ENCODE measurements around the gene NBEA. TPM values are rescaled to one million over a fixed set of nuclear protein-coding genes. Genes with fewer than 3 reads are reported as not detected.

The NBEA gene
- total RNA-seq, 3 donors from 2014 or later (not counting 1 experiment from before 2014, with no cell fraction given): 0.27 to 0.66 (median 0.33) TPM

- Histone ChIP-seq H3K27ac (ENCODE audit: low read length) (no peak overlapping the region), H3K27me3 (ENCODE audit: control insufficient read depth, insufficient read depth, low read length) (no peaks in the 10 kb centered on the region), H3K4me1 (ENCODE audit: control insufficient read depth, insufficient read depth, low read length) (no peaks in the 10 kb centered on the region), H3K4me3 (ENCODE audit: low read length) (no peak overlapping the region), H3K9me3 (ENCODE audit: control insufficient read depth, insufficient read depth, low read length) (no peaks in the 10 kb centered on the region), H3K36me3 (ENCODE audit: control insufficient read depth, insufficient read depth, low read length) (no peaks in the 10 kb centered on the region)
- no peak for TF ChIP-seq CTCF (IDR thresholded peaks at IDR 0.05)
- no peaks in the 10 kb centered on the region for H3K36me3 Mint-ChIP-seq
- H3K4me3 Mint-ChIP-seq: no peak overlapping the region
- H3K27me3 Mint-ChIP-seq (ENCODE audit: low read depth in 2 of 2): no peaks in the 10 kb centered on the region
- 77% methylated on average over 5 of the region's 5 CpGs for WGBS (ENCODE audit: insufficient coverage)
- peaks cover 5% of the 10 kb centered on the region in 2 donors for H3K4me1 Mint-ChIP-seq
- no peak for ATAC-seq
- H3K9me3 Mint-ChIP-seq: no peaks in the 10 kb centered on the region
- DNase-seq: no peak
- intact Hi-C loops (cut with micrococcal nuclease): no loop called here
- no peak overlapping the region for H3K27ac Mint-ChIP-seq
Observed at GRCh38 chr13:35159041-35159440, 217.0 kb downstream of the NBEA start.

GRCh38 chr13:35160896-35161295, 218.8 kb downstream of the NBEA start:
- Mint-ChIP-seq H3K4me3 (no peak overlapping the region), H3K27ac (no peak overlapping the region), H3K4me1 (peaks cover 5% of the 10 kb centered on the region in 2 donors), H3K9me3 (no peaks in the 10 kb centered on the region), H3K27me3 (ENCODE audit: low read depth in 2 of 2) (no peaks in the 10 kb centered on the region), H3K36me3 (no peaks in the 10 kb centered on the region)
- no peak overlapping the region for H3K4me3 ChIP-seq (ENCODE audit: low read length)
- no peak overlapping the region for H3K27ac ChIP-seq (ENCODE audit: low read length)
- H3K4me1 ChIP-seq (ENCODE audit: control insufficient read depth, insufficient read depth, low read length): no peaks in the 10 kb centered on the region
- intact Hi-C loops (cut with micrococcal nuclease): loop anchor here (5.0 kb wide), 1 partner anchor 1934 kb away; no protein-coding TSS in a partner anchor
- WGBS (ENCODE audit: insufficient coverage): 87% methylated on average over 2 of the region's 3 CpGs
- DNase-seq (no peak), ATAC-seq (no peak)
- H3K27me3 ChIP-seq (ENCODE audit: control insufficient read depth, insufficient read depth, low read length): no peaks in the 10 kb centered on the region
- no peaks in the 10 kb centered on the region for H3K36me3 ChIP-seq (ENCODE audit: control insufficient read depth, insufficient read depth, low read length)
- no peaks in the 10 kb centered on the region for H3K9me3 ChIP-seq (ENCODE audit: control insufficient read depth, insufficient read depth, low read length)
- no peak for TF ChIP-seq CTCF (IDR thresholded peaks at IDR 0.05)

GRCh38 chr13:35162420-35162819, 220.3 kb downstream of the NBEA start:
- Mint-ChIP-seq H3K9me3 (no peaks in the 10 kb centered on the region), H3K27ac (no peak overlapping the region), H3K27me3 (ENCODE audit: low read depth in 2 of 2) (no peaks in the 10 kb centered on the region), H3K36me3 (no peaks in the 10 kb centered on the region), H3K4me1 (peaks cover 5% of the 10 kb centered on the region in 2 donors), H3K4me3 (no peak overlapping the region)
- ATAC-seq: no peak
- H3K27me3 ChIP-seq (ENCODE audit: control insufficient read depth, insufficient read depth, low read length): no peaks in the 10 kb centered on the region
- no peak for TF ChIP-seq CTCF (IDR thresholded peaks at IDR 0.05)
- WGBS (ENCODE audit: insufficient coverage): 0% methylated on average over 1 of the region's 2 CpGs
- intact Hi-C loops (cut with micrococcal nuclease): loop anchor here (5.0 kb wide), 1 partner anchor 1935 kb away; no protein-coding TSS in a partner anchor
- DNase-seq: no peak
- no peaks in the 10 kb centered on the region for H3K4me1 ChIP-seq (ENCODE audit: control insufficient read depth, insufficient read depth, low read length)
- H3K27ac ChIP-seq (ENCODE audit: low read length): no peak overlapping the region
- H3K36me3 ChIP-seq (ENCODE audit: control insufficient read depth, insufficient read depth, low read length): no peaks in the 10 kb centered on the region
- H3K4me3 ChIP-seq (ENCODE audit: low read length): no peak overlapping the region
- H3K9me3 ChIP-seq (ENCODE audit: control insufficient read depth, insufficient read depth, low read length): no peaks in the 10 kb centered on the region

- H3K4me3 Mint-ChIP-seq: no peak overlapping the region
- Histone ChIP-seq H3K4me1 (ENCODE audit: control insufficient read depth, insufficient read depth, low read length) (no peaks in the 10 kb centered on the region), H3K4me3 (ENCODE audit: low read length) (no peak overlapping the region), H3K9me3 (ENCODE audit: control insufficient read depth, insufficient read depth, low read length) (no peaks in the 10 kb centered on the region), H3K27me3 (ENCODE audit: control insufficient read depth, insufficient read depth, low read length) (no peaks in the 10 kb centered on the region), H3K36me3 (ENCODE audit: control insufficient read depth, insufficient read depth, low read length) (no peaks in the 10 kb centered on the region), H3K27ac (ENCODE audit: low read length) (no peak overlapping the region)
- peaks cover 5% of the 10 kb centered on the region in 2 donors for H3K4me1 Mint-ChIP-seq
- H3K36me3 Mint-ChIP-seq: no peaks in the 10 kb centered on the region
- no peaks in the 10 kb centered on the region for H3K27me3 Mint-ChIP-seq (ENCODE audit: low read depth in 2 of 2)
- intact Hi-C loops (cut with micrococcal nuclease): loop anchor here (5.0 kb wide), 1 partner anchor 1936 kb away; no protein-coding TSS in a partner anchor
- no peak for ATAC-seq
- H3K27ac Mint-ChIP-seq: no peak overlapping the region
- no peak for TF ChIP-seq CTCF (IDR thresholded peaks at IDR 0.05)
- WGBS (ENCODE audit: insufficient coverage): no CpG with 5 or more reads among the region's 1 CpG
- H3K9me3 Mint-ChIP-seq: no peaks in the 10 kb centered on the region
- DNase-seq: no peak
Observed at GRCh38 chr13:35163674-35164073, 221.6 kb downstream of the NBEA start.

Measured in natural killer cell (primary cell).